Breast epithelium (tissue), 4 donors: Measurements from ENCODE around the gene MIOX. TPM values are rescaled to one million over a fixed set of nuclear protein-coding genes. Genes with fewer than 3 reads are reported as not detected.
A peak's percentile ranks its signal among the peaks of the same experiment; 100 is the strongest.

Experiments
- DNase-seq, 2 donors: peaks; one replicate each; pipeline ENCODE4 v3.0.0-alpha.2; 2019; ENCODE audit warnings: low spot score in 2 of 2
- H3K27ac ChIP-seq, 2 donors: fragments of 200-600 bp; sonication (generic) in 1 of 2; one replicate each; pipeline ENCODE4 v1.5.1; 2016 to 2019; ENCODE audit warnings: mild to moderate bottlenecking in 1 of 2
- H3K27me3 ChIP-seq, 2 donors: fragments of 200-600 bp; sonication (generic) in 1 of 2; one replicate each; pipeline versions ENCODE4 v1.5.1 to v1.6.0; 2017 to 2019; ENCODE audit warnings: control low read depth in 1 of 2, mild to moderate bottlenecking in 1 of 2
- H3K36me3 ChIP-seq: fragments of 200-600 bp; one replicate; pipeline ENCODE4 v1.5.1; 2019
- H3K4me1 ChIP-seq, 2 donors: fragments of 200-600 bp; sonication (generic); one replicate each; pipeline ENCODE4 v1.5.1; 2016 to 2019; ENCODE audit warnings: control low read depth in 1 of 2
- H3K4me3 ChIP-seq, 3 donors: fragments of 200-600 bp; sonication (generic); 1 replicate in 2 of 3; 2 replicates in 1 of 3; pipeline ENCODE4 v1.5.1; 2016 to 2019; ENCODE audit warnings: mild to moderate bottlenecking in 3 of 3, moderate library complexity in 2 of 3
- H3K9me3 ChIP-seq, 2 donors: fragments of 200-600 bp; sonication (generic) in 1 of 2; one replicate each; pipeline ENCODE4 v1.5.1; 2016 to 2019; ENCODE audit warnings: control low read depth in 1 of 2
- CTCF ChIP-seq, 3 donors: fragments of 450-650 bp; IDR thresholded peaks; one replicate each; pipeline ENCODE4 v1.5.1; 2016 to 2017; ENCODE audit warnings: antibody characterized with exemption in 3 of 3, mild to moderate bottlenecking in 3 of 3, moderate library complexity in 3 of 3
- POLR2A ChIP-seq: fragments of 450-650 bp; IDR thresholded peaks from one replicate; pipeline ENCODE4 v1.6.1; 2016; ENCODE audit warnings: antibody characterized with exemption, mild to moderate bottlenecking, moderate library complexity
- POLR2AphosphoS5 ChIP-seq, 3 donors: sonication (generic); formaldehyde crosslinking; IDR thresholded peaks; one replicate each; pipeline ENCODE4 v1.6.1; 2017; ENCODE audit warnings: antibody characterized with exemption in 3 of 3
- intact Hi-C: fragments of 100-400 bp; cut with DNase I; formaldehyde crosslinking; loops from one replicate; pipeline ENCODE4 v1.15.1; 2023; ENCODE audit warnings: low total_unique reads
- total RNA-seq, 3 donors: library from RNA; depleted of rRNA; stranded (reverse); fragments of >200 nt; gene quantifications; one replicate each; pipeline ENCODE4 v1.1.0, GENCODE V29; 2016

Gene MIOX
- total RNA-seq, 3 donors from 2014 or later, result not detected

- intact Hi-C loops, result loop anchor here (5.0 kb wide), 1 partner anchor 53 kb away; the partner anchor contains the start of gene CHKB
- H3K27me3 ChIP-seq, result no peaks in the 10 kb centered on the region
- no peaks in the 10 kb centered on the region for H3K9me3 ChIP-seq
- no peak for TF ChIP-seq CTCF (IDR thresholded peaks at IDR 0.05)
- TF ChIP-seq POLR2AphosphoS5 (IDR thresholded peaks at IDR 0.05), result peak in 1 of 3 donors; percentile 8
- no peak for TF ChIP-seq POLR2A
- H3K4me3 ChIP-seq, result peak overlapping the region; percentile 68 to 84 (median 68)
- H3K36me3 ChIP-seq, result no peaks in the 10 kb centered on the region
- no peak for DNase-seq
- H3K4me1 ChIP-seq, result peaks cover 5 to 7% of the 10 kb centered on the region in 2 donors
- peak overlapping the region; percentile 98 to 99 for H3K27ac ChIP-seq
These were observed 42.8 kb downstream of the MIOX start for GRCh38 chr22:50529416-50529896.

GRCh38 chr22:50529897-50530579 lies 43.4 kb downstream of the MIOX start, which contains the start of gene TYMP:
Gene TYMP, minus strand, starts transcription at chr22:50530012. Its CDS starts 303 bp downstream, at chr22:50529709.
- intact Hi-C loops, result loop anchor here (1.0 to 5.0 kb wide), 2 partner anchors 22 to 52 kb away; partner anchors contain the start of genes CHKB and NCAPH2
- Histone ChIP-seq H3K27ac (peak within 1 kb of the TSS; percentile 98 to 99), H3K36me3 (no peaks in the 10 kb centered on the region), H3K4me3 (peak within 1 kb of the TSS; percentile 68 to 84 (median 68)), H3K4me1 (peaks cover 0 to 4% of the 10 kb centered on the region in 2 donors), H3K27me3 (no peaks in the 10 kb centered on the region), H3K9me3 (no peaks in the 10 kb centered on the region)
- peak; percentile 52 to 94 (median 76) for TF ChIP-seq POLR2AphosphoS5 (IDR thresholded peaks at IDR 0.05)
- TF ChIP-seq POLR2A, result peak; percentile 60
- peak in 1 of 3 donors; percentile 12 for TF ChIP-seq CTCF (IDR thresholded peaks at IDR 0.05)
- DNase-seq, result peak; percentile 77 to 84

GRCh38 chr22:50530580-50530876 lies 43.9 kb downstream of the MIOX start:
- H3K27me3 ChIP-seq, result no peaks in the 10 kb centered on the region
- H3K27ac ChIP-seq, result peak overlapping the region; percentile 98 to 99

GRCh38 chr22:50530877-50531545 lies 44.4 kb downstream of the MIOX start:
- Histone ChIP-seq H3K4me1 (peaks cover 0 to 4% of the 10 kb centered on the region in 2 donors), H3K27ac (peak overlapping the region; percentile 98 to 99), H3K4me3 (peak overlapping the region; percentile 68 to 84 (median 68)), H3K27me3 (no peaks in the 10 kb centered on the region), H3K36me3 (no peaks in the 10 kb centered on the region), H3K9me3 (no peaks in the 10 kb centered on the region)
- peak; percentile 85 to 90 for DNase-seq
- intact Hi-C loops, result loop anchor here (1.0 kb wide), 1 partner anchor 23 kb away; the partner anchor contains the start of gene NCAPH2
- peak; percentile 17 to 92 (median 80) for TF ChIP-seq POLR2AphosphoS5 (IDR thresholded peaks at IDR 0.05)
- no peak for TF ChIP-seq CTCF (IDR thresholded peaks at IDR 0.05)
- peak; percentile 93 for TF ChIP-seq POLR2A

More at GRCh38 chr22:50530580-50530876, 43.9 kb downstream of the MIOX start:
- no peak for DNase-seq
- Histone ChIP-seq H3K4me3 (peak overlapping the region; percentile 68 to 84 (median 68)), H3K4me1 (peaks cover 0 to 4% of the 10 kb centered on the region in 2 donors), H3K9me3 (no peaks in the 10 kb centered on the region), H3K36me3 (no peaks in the 10 kb centered on the region)
- intact Hi-C loops, result loop anchor here (1.0 kb wide), 1 partner anchor 22 kb away; the partner anchor contains the start of gene NCAPH2
- TF ChIP-seq POLR2AphosphoS5 (IDR thresholded peaks at IDR 0.05), result no peak
- no peak for TF ChIP-seq CTCF (IDR thresholded peaks at IDR 0.05)
- no peak for TF ChIP-seq POLR2A
